Measurements from ENCODE around the gene PRCC.

Gene PRCC

GRCh38 chr1:156814571-156815260 is 47.4 kb downstream of the PRCC start:
- DNase-seq (ENCODE audit: low read depth in 2 of 2), result no peak

DNA sequence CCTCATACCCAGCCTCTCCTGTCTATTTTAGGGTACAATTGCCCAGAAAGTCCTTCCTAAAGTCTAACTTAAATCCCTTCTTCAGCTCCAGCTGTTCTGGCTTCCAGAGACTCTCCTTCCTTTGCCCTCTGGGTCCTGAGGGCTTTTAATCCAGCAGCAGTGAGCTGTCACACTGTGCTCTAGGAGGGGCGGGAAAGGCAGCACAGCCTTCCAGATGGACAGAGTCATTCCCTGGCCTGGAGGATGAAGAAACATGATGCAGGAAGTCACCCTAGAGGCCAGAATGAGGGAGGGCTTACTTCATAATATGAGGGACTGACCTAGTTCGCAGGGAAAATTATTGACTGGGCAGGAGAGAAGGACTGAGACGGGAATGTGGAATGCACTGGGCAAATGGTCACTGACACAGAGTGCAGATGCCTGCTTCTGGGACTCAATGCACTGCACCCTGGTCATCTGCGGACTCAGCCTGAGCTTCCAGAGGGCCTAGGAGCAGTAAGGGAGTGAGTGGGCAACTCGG is 48.0 kb downstream of the PRCC start:
- DNase-seq (ENCODE audit: low read depth in 2 of 2), result no peak

DNA sequence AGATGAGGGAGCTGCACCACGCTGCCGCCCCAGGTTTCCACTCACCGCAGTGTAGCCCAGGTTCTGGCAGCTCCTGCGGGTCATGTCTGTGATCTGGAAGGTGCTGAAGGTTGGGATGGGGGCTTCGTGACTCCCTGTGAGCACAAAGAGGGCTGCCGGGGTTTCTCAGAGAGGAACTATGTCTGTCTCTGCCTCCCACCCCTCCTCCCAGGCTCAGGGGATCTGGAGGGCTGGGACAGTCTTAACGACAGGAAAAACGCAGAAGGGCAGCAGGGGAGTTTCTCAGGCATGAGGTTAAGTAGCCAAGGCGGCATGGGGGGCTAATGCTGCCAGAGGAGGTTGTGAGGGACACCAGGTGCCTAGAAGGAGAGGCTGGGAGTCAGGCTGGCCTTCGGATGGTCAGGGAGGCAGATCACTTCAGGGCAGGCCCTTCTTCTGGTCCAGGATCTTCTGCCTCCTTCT is 48.7 kb downstream of the PRCC start:
- no peak for DNase-seq (ENCODE audit: low read depth in 2 of 2)

DNA sequence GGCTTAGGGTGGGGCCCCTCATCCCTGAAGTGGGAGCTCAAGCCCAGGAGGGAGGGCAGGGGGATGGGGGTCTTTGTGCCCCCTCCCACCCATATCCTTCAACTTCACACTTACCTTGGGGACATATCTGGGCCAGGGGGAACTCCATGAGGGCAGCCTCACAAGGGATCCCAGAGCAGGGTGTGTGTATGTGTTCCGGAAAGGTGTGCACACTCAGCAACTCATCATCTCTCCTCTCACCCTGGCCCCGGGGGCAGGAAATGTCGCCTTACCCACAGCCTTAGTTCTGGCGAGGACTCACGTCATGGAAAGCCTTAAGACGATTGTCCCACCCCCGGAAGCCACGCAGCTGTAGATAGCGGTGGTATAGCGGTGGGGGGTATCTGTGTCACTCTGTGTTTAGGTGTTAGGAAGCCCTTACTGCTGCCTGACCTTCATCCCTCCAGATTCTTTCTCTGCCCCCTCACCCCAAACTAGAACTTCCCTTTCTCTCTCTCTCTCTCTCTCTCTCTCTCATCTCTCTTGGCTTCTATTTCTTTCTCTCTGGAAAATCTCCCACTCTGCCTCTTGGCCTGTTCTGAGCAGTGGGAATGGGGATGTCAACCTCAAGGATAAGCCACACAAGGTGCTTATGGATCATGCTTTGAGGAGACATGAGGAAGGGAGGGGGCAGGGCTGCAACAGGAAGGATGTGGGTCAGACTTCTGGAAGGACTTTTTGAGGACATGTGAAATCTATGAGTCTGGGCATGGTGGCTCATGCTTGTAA is 49.4 kb downstream of the PRCC start, which contains the start of gene SH2D2A:
TSS of gene SH2D2A (minus strand) at position 288 of the 768 bp plus-strand sequence. CDS start at position 148, 140 bp downstream.
- peak; percentile 88 to 91 for DNase-seq (ENCODE audit: low read depth in 2 of 2)

- peak in 1 of 2 donors; percentile 58 for DNase-seq (ENCODE audit: low read depth in 2 of 2)
These were observed 54.5 kb downstream of the PRCC start for GRCh38 chr1:156821801-156822200.

GRCh38 chr1:156822680-156823079 is 55.3 kb downstream of the PRCC start:
- DNase-seq (ENCODE audit: low read depth in 2 of 2), result no peak

GRCh38 chr1:156823210-156823790 is 56.0 kb downstream of the PRCC start:
- no peak for DNase-seq (ENCODE audit: low read depth in 2 of 2)

GRCh38 chr1:156826630-156827029 is 59.3 kb downstream of the PRCC start:
- DNase-seq (ENCODE audit: low read depth in 2 of 2), result no peak

- no peak for DNase-seq (ENCODE audit: low read depth in 2 of 2)
These were observed 61.2 kb downstream of the PRCC start for GRCh38 chr1:156828400-156829124.

DNA sequence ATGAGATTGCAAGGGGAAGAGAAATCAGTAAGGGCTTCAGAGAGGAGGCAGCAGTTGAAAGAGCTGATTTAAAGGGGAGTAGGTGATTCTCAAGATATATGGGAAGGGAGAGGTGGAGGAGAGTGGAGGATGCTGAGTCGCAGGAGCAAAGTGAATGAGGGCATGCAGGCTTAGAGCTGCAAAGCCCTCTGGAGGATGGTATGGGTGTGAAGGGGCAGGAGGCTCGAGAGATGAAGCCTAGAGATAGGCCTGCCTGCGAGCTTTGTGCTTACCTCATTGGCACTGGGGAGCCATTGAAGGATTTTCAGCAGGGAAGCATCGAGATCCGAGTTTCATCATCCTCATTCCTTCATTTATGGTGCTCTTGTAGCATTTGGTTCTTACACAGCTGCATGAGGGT is 65.1 kb downstream of the PRCC start:
- DNase-seq (ENCODE audit: low read depth in 2 of 2), result no peak

- DNase-seq (ENCODE audit: low read depth in 2 of 2), result no peak
These were observed 66.3 kb downstream of the PRCC start for GRCh38 chr1:156833603-156834002.

DNA sequence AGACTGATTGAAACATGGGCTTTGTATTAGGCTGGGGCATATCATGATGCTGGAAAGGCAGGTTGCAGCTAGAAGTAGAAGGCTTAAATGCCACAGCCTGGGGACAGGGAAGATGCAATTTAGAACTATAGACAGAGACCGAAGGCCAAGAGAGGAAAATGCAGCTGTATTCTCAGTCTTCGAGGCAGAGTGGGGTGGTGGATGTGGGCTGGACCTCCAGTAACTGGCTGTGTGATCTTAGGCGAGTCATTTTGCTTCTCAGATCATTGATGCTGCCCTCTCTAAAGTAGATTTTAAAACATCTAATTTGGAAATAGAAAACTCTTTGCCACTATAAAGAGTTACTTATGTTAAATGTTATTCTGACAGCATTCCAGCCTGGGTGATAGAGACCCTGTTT is 67.0 kb downstream of the PRCC start:
- no peak for DNase-seq (ENCODE audit: low read depth in 2 of 2)

DNA sequence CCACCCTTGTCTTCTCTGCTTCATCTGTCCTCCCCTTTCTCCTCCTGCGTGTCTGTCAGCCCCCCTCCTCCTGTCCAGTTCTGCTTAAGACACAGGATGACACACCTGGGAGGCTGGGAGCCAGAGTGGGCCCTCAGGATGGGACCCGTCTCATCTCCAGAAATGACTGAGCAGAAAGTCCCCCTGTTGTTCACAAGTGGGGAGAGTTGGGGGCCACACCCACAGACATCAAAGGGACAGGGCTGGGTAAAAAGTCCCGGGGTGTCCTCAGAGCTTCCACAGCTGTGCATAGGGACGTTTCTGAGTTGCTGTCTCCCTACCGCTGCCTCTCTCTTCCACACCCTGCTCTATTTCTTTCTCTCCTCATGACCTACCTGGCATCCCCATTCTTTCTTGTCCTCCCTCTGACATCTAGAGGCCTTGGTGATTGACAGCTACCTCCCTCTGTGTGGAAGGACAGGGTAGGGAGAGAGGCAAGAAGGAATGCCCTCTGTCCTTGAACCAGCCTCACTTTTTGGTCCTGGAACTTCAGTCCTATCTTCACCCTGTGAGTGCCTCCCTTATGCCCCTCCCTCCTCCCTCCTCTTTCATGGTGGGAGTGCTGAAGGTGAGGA is 68.8 kb downstream of the PRCC start:
- DNase-seq (ENCODE audit: low read depth in 2 of 2), result no peak

DNA sequence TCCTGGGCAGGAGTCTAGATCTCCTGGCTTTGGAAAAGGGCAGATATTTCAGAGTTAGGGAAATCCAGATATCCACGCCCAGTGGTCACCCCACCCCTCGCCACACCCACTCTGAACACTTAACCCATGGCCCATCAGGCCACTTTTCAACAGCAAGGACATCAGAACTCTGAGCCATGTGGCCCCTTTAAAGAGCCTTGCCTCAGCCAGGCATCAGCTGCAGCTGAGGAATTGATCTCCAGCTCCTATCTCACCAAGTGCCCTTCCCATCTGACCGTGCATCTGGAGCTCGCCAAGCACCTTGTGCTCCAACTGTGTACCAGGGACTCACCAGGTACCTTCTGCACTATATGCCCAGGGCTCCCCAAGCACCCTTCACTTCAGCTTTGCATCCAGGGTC is 69.6 kb downstream of the PRCC start:
- DNase-seq (ENCODE audit: low read depth in 2 of 2), result no peak

GRCh38 chr1:156838972-156839371 is 71.6 kb downstream of the PRCC start:
- DNase-seq (ENCODE audit: low read depth in 2 of 2), result no peak

DNA sequence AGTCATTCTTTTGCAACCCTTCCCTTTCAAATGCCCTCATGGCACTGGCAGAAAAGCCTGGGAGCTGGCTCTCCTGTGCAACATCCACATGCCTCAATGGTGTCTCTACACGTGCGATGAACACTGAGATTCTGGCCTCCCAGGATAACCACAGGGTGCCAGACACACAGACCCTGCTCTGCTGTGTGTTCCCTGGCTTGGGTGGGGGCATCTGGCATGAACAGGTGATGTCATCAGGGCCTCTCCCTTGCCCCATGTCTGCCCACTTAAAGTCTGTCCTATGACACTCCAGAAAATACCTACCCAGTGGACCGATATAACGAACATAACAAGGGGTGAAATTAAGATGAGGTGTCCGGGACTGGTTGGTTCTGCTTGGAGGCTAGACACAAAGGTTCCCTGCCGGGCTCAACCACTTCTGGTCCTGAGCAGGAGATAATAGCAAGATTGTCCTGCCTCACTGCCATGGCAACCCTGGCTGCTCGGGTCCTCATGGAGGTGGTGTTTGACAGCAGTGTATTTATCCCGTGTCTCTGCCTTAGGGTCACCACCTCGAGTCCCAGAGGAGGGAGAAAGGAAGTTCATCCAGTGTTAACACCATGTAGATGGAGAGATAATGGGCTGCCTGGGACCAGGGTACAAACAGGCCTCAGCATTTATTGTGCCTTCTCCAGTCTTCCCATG is 72.2 kb downstream of the PRCC start:
- DNase-seq (ENCODE audit: low read depth in 2 of 2), result no peak

DNA sequence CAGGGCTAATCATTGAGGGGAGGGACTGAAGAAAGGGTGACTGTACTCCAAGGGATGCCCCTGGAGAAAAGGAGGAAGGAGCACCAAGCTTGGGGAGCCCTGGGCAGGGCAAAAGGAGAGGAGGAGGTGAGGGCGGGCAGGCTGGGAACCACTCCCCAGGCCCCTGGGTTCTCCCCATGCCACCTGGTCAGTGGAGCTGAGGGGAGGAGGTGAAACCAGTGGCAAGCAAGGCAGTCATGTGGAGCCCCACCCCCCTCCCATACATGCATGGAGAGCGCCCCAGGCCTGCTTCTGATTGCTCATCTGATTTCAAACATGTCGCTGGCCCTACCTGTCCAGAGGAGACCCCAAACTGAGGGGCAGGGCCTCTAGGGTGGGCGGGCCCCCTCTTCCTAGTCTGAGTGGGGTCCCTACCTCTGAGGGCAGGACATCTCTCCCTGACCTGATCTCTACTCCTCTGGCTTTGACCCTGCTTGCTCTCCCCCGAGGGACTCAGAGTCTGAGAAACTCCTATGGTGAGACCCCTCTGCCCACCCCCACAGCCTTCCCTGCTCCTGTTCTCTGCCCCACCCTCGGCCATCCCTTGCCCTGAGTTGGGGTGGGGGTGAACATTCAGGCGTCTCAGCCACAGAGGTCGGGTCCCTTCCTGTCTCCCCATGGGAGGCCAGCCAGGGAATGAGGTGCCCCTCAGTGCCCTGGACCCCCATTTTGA is 73.0 kb downstream of the PRCC start:
- DNase-seq (ENCODE audit: low read depth in 2 of 2), result no peak

DNA sequence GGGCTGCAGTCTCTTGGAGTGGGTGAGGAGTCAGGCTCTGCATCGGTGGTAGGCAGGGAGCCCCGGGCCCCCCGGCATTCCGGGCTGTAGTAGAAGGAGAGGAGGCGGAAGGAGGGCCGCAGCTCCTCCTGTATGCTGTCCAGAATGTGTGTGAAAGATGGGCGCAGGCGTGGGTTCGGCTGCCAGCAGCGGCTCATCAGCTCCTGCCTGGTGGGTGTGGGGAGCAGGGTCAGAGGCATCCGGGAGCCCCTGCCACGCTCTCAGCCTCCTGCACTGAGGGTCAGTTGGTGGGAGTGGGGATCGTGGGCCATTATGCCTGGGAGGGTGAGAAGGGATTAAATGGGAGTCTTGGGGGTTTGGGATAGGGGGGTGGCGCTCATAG is 73.6 kb downstream of the PRCC start:
- DNase-seq (ENCODE audit: low read depth in 2 of 2), result no peak

DNA sequence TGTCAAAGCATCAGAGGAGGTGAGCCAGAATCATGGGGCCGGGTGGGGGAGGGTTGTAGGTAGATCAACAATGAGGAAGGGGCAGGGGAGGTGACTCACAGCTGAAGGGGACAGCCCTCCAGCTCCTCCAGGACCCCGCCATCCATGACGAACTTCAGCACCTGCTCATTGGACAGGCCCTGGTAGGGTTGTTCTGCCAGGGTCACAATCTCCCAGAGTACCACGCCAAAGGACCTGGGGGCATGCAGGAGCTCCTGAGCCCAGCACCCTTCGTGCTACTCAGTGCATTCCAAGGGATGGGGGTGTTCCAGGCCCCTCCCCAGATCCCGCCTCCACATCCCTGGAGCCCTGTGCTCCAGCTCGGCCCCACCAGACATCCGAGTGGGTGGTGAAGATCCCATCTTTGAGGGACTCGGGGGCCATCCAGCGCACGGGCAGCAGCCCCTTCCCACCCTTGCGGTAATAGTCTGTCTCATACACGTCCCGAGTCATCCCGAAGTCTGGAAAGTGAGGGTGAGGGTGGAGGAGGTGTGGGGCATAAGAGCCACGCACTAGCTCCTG is 74.0 kb downstream of the PRCC start:
- DNase-seq (ENCODE audit: low read depth in 2 of 2), result no peak

Measured in stimulated activated CD8-positive, alpha-beta memory T cell treated with anti-CD3 and anti-CD28 coated beads, Interleukin-2, amount 100 ng/mL, for 48 hours (primary cell).